Ascending aorta (tissue), 2 donors: Measurements from ENCODE around the gene ALDH16A1. TPM values are rescaled to one million over a fixed set of nuclear protein-coding genes. Genes with fewer than 3 reads are reported as not detected.

Experiments used
- DNase-seq, 2 donors: peaks; one replicate each; pipeline ENCODE4 v3.0.0-alpha.2; 2019; ENCODE audit warnings: low spot score in 2 of 2
- H3K27ac ChIP-seq, 2 donors: fragments of 200-600 bp; sonication (generic); one replicate each; pipeline ENCODE4 v1.5.1; 2016 to 2017; ENCODE audit warnings: mild to moderate bottlenecking in 1 of 2
- H3K27me3 ChIP-seq: fragments of 200-600 bp; sonication (generic); one replicate; pipeline ENCODE4 v1.5.1; 2017
- H3K36me3 ChIP-seq, 2 donors: fragments of 200-600 bp; sonication (generic); one replicate each; pipeline ENCODE4 v1.5.1; 2016
- H3K4me1 ChIP-seq, 2 donors: fragments of 200-600 bp; sonication (generic); one replicate each; pipeline ENCODE4 v1.5.1; 2016 to 2017; ENCODE audit warnings: mild to moderate bottlenecking in 1 of 2
- H3K4me3 ChIP-seq, 2 donors: fragments of 200-600 bp; sonication (generic); one replicate each; pipeline ENCODE4 v1.5.1; 2016 to 2017; ENCODE audit warnings: mild to moderate bottlenecking in 1 of 2
- H3K9me3 ChIP-seq, 2 donors: fragments of 200-600 bp; sonication (generic); one replicate each; pipeline ENCODE4 v1.5.1; 2016
- CTCF ChIP-seq, 3 experiments: fragments of 200-600 bp in 2 of 3; fragments of 450-650 bp in 1 of 3; sonication (generic) in 2 of 3; IDR thresholded peaks; one replicate each; pipeline ENCODE4 v1.5.1; 2016 to 2019; ENCODE audit warnings: antibody characterized with exemption in 3 of 3, mild to moderate bottlenecking in 1 of 3, moderate library complexity in 1 of 3
- intact Hi-C: fragments of 100-400 bp; cut with DNase I; formaldehyde crosslinking; loops from one replicate; pipeline ENCODE4 v1.15.1; 2023
- total RNA-seq: library from RNA; depleted of rRNA; stranded (reverse); fragments of >200 nt; gene quantifications from one replicate; pipeline ENCODE4 v1.1.0, GENCODE V29; 2016

The ALDH16A1 gene
- total RNA-seq, 1 donor from 2014 or later = 27.9 TPM

GRCh38 chr19:49425178-49425577 lies 27.8 kb upstream of the ALDH16A1 start, which contains the start of gene GFY:
GFY (plus strand) TSS chr19:49425388; CDS start chr19:49426431, 1,043 bp downstream.
- Histone ChIP-seq H3K27ac (no peak within 1 kb of the TSS), H3K4me3 (no peak within 1 kb of the TSS), H3K27me3 (peaks cover 28% of the 10 kb centered on the region), H3K9me3 (no peaks in the 10 kb centered on the region), H3K36me3 (no peaks in the 10 kb centered on the region), H3K4me1 (peaks cover 6 to 22% of the 10 kb centered on the region in 2 donors)
- intact Hi-C loops = no loop called here
- DNase-seq = no peak
- TF ChIP-seq CTCF (IDR thresholded peaks at IDR 0.05) = no peak

- peaks cover 28% of the 10 kb centered on the region for H3K27me3 ChIP-seq
- H3K9me3 ChIP-seq = no peaks in the 10 kb centered on the region
- no peak overlapping the region for H3K4me3 ChIP-seq
- no peak overlapping the region for H3K27ac ChIP-seq
- peaks cover 4 to 20% of the 10 kb centered on the region in 2 donors for H3K4me1 ChIP-seq
- TF ChIP-seq CTCF (IDR thresholded peaks at IDR 0.05) = no peak
- intact Hi-C loops = no loop called here
- DNase-seq = no peak
- H3K36me3 ChIP-seq = no peaks in the 10 kb centered on the region
These were observed 27.0 kb upstream of the ALDH16A1 start for GRCh38 chr19:49425922-49426592.

DNA sequence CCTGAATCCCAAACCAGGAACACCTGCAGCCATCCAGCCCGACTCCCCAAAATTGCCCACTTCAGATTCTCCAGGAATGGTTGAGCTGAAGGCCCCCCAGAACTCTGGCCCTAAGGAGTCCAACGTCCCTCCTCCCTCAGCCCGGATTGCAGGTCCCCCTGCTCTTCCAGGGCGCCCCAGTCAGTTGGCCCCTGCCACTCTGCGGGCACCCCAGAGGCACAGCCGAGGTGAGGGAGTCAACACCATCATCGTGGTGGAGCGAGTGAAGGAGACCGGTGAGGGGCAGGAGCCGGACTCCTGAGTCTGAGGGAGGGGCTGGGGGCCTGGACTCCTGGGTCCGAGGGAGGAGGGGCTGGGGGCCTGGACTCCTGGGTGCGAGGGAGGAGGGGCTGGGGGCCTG lies 25.7 kb upstream of the ALDH16A1 start:
- H3K27ac ChIP-seq = no peak overlapping the region
- TF ChIP-seq CTCF (IDR thresholded peaks at IDR 0.05) = no peak
- no peak overlapping the region for H3K4me3 ChIP-seq
- peaks cover 31% of the 10 kb centered on the region for H3K27me3 ChIP-seq
- no peaks in the 10 kb centered on the region for H3K36me3 ChIP-seq
- DNase-seq = no peak
- H3K4me1 ChIP-seq = peaks cover 3 to 16% of the 10 kb centered on the region in 2 donors
- intact Hi-C loops = no loop called here
- H3K9me3 ChIP-seq = no peaks in the 10 kb centered on the region

DNA sequence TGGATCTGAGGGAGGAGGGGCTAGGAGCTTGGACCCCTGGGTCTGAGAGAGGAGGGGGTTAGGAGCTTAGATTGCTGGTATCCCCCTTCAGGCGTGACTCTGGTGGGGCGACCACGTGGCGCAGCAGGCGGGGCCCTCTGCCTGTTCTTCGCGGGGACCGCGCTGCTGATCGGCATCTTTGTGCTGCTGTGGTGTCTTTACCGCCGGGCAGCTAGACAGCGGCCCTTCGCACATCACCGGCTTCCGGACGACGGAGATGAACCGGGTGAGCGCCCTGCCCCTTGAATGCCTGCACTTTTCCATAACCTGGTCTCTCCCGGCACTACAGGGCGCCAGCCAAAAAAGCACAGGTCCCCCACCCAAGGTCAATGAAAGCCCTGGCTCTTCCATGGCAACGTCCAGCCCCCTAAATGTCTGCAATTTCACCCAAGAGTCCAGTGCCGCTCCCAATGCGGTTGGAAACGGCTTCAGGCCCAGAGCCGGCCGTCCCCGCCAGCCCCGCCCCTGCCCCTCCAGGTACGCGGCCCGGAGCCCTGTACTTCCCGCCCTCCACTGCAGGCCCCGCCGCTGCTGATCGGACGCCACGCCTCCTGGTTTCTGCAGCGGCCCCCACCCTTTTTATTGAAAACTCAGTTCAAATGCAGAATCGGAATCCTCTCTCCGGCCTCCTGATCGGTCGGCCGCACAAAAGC lies 25.0 kb upstream of the ALDH16A1 start:
- no peak overlapping the region for H3K4me3 ChIP-seq

More for the DNA sequence above, 25.0 kb upstream of the ALDH16A1 start:
- peaks cover under 1 to 9% of the 10 kb centered on the region in 2 donors for H3K4me1 ChIP-seq
- H3K27me3 ChIP-seq = peaks cover 29% of the 10 kb centered on the region
- no peak overlapping the region for H3K27ac ChIP-seq
- intact Hi-C loops = no loop called here
- DNase-seq = no peak
- H3K36me3 ChIP-seq = no peaks in the 10 kb centered on the region
- no peak for TF ChIP-seq CTCF (IDR thresholded peaks at IDR 0.05)
- H3K9me3 ChIP-seq = no peaks in the 10 kb centered on the region
